ENCODE measurements around the gene MRPL9. TPM values are rescaled to one million over a fixed set of nuclear protein-coding genes. Genes with fewer than 3 reads are reported as not detected.

MRPL9 gene
- total RNA-seq, 2 experiments from 2014 or later = 152 to 164 TPM

DNA sequence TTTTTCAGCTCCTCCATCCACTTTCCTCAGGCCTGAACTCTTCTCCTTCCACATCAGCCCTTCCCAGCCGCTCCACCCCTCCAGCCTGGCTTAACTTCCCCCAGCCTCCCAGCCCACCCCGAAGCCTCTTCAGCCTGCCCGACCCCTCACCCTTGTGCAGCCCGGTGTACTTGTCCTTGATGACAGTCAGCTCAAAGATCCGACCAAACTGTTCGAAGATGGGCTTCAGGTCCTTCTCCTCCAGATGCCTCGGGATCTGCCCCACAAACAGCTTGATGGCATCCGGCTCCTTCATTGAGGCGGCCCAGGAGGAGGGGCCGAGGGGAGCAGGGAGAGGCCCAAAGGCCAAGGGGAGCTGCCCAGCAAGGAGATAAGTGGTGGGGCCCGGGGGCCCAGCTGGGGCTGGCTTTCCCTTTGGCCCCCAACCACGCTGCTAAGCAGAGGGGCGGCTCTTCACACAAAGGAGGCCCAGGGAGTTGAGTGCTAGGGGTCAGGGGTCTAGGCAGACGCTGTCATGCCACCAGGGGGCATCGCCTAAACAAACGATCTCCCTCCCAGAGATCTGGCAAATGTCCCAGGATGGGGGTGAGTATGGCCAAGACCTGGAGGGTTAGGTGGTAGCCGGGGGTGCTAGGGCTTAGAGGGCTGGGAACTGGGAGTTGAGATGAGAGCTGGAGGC, 47.4 kb downstream of the MRPL9 start:
- Histone ChIP-seq H3K4me3 (ENCODE audit: low read length) (no peak overlapping the region), H3K4me1 (ENCODE audit: insufficient read depth, low read length) (peaks cover 14% of the 10 kb centered on the region), H3K27ac (ENCODE audit: low read depth in 1 of 2, low read length in 2 of 2) (no peak overlapping the region), H3K9me3 (ENCODE audit: control insufficient read depth in 1 of 2, insufficient read depth in 1 of 2, low read length in 2 of 2) (peaks cover 0 to 5% of the 10 kb centered on the region in 2 experiments), H3K27me3 (ENCODE audit: control insufficient read depth in 1 of 2, insufficient read depth in 2 of 2, low read length in 2 of 2) (peaks cover 43 to 48% of the 10 kb centered on the region in 2 experiments), H3K36me3 (ENCODE audit: insufficient read depth, low read length) (no peaks in the 10 kb centered on the region)
- Mint-ChIP-seq H3K4me1 (ENCODE audit: low read depth) (peaks cover 19% of the 10 kb centered on the region), H3K27me3 (peaks cover 84% of the 10 kb centered on the region), H3K27ac (no peak overlapping the region), H3K4me3 (no peak overlapping the region), H3K36me3 (ENCODE audit: low read depth) (no peaks in the 10 kb centered on the region), H3K9me3 (no peaks in the 10 kb centered on the region)
- POLR2A ChIA-PET = no interaction called here
- CTCF ChIA-PET = no interaction called here
- peak in 1 of 14 experiments; percentile 27 for DNase-seq
- TF ChIP-seq, protein P1, sequence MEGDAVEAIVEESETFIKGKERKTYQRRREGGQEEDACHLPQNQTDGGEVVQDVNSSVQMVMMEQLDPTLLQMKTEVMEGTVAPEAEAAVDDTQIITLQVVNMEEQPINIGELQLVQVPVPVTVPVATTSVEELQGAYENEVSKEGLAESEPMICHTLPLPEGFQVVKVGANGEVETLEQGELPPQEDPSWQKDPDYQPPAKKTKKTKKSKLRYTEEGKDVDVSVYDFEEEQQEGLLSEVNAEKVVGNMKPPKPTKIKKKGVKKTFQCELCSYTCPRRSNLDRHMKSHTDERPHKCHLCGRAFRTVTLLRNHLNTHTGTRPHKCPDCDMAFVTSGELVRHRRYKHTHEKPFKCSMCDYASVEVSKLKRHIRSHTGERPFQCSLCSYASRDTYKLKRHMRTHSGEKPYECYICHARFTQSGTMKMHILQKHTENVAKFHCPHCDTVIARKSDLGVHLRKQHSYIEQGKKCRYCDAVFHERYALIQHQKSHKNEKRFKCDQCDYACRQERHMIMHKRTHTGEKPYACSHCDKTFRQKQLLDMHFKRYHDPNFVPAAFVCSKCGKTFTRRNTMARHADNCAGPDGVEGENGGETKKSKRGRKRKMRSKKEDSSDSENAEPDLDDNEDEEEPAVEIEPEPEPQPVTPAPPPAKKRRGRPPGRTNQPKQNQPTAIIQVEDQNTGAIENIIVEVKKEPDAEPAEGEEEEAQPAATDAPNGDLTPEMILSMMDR (IDR thresholded peaks at IDR 0.05) = no peak
- no peak for ATAC-seq (ENCODE audit: poor library complexity)
- intact Hi-C loops (cut with DNase I, micrococcal nuclease) = no loop called here

DNA sequence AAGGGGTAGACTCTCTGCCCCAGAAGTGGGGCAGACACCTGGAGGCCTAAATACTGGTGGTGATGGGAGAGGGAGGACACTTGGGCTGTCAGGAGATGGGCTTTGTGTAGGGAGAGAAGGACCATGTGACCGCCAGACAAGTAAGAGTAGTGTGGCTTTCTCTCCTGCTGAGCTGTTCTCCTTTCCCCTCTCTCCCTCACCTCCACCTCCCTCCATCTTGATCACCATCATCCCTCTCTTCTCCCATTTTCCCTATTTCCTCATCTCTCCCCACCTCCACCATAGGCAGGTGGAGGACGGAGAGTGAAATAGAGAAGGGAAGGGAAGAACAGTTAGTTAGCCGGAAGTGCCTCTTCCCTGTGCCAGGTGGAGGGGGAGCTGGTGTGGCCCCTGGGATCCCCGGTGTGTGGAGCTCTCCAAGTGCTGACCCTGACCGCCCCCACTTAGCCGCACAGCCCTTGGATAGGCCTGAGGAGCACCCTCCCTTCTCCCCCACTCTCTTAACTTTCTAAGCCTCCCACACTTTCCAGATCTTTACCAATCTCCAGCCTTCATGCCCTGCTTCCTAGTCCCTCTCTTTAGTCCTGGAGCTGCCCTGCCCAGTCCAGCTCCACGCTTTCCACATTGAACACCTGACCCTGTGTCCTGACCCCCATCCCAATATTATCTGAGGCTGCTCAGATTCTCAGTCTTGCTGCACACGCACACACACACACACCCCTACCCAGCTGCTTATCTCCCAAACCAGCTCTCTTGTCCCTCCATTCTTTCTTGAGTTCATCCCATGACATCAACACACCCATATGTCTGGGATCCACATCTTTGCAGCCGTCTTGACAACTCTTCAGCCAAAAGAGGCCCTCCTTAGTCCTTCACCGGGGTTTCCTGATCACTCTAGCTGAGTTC, 48.2 kb downstream of the MRPL9 start:
- TF ChIP-seq, protein P1 (IDR thresholded peaks at IDR 0.05) = no peak
- Mint-ChIP-seq H3K4me1 (ENCODE audit: low read depth) (peaks cover 14% of the 10 kb centered on the region), H3K9me3 (no peaks in the 10 kb centered on the region), H3K27ac (no peak overlapping the region), H3K27me3 (peaks cover 76% of the 10 kb centered on the region), H3K4me3 (no peak overlapping the region), H3K36me3 (ENCODE audit: low read depth) (no peaks in the 10 kb centered on the region)
- Histone ChIP-seq H3K9me3 (ENCODE audit: control insufficient read depth in 1 of 2, insufficient read depth in 1 of 2, low read length in 2 of 2) (peaks cover 0 to 5% of the 10 kb centered on the region in 2 experiments), H3K27me3 (ENCODE audit: control insufficient read depth in 1 of 2, insufficient read depth in 2 of 2, low read length in 2 of 2) (peaks cover 43 to 48% of the 10 kb centered on the region in 2 experiments), H3K4me3 (ENCODE audit: low read length) (no peak overlapping the region), H3K4me1 (ENCODE audit: insufficient read depth, low read length) (peaks cover 9% of the 10 kb centered on the region), H3K36me3 (ENCODE audit: insufficient read depth, low read length) (no peaks in the 10 kb centered on the region), H3K27ac (ENCODE audit: low read depth in 1 of 2, low read length in 2 of 2) (no peak overlapping the region)
- CTCF ChIA-PET = no interaction called here
- ATAC-seq (ENCODE audit: poor library complexity) = no peak
- intact Hi-C loops (cut with DNase I, micrococcal nuclease) = no loop called here
- no peak for DNase-seq
- POLR2A ChIA-PET = no interaction called here

DNA sequence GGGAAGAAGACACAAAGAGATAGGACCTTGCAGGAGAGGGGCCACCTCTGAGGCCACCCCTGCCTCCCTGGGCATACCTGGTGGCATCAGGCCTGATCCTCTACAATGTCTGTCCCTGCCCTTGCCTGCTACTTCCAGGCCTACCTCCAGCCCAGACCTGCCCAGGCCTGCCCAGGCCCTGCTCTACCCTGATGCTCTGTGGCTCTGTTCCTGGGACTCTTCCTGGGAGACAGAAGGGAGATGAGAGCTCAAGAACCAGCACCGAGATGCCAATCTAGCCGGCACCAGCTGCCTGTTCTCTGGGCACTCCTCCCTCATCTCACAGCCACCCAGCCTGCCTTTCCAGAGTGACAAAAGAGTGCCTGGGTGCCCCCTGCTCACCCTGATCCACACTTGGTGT, 49.4 kb downstream of the MRPL9 start:
- no peak overlapping the region for H3K4me3 ChIP-seq (ENCODE audit: low read length)
- ChIA-PET POLR2A (no interaction called here), CTCF (no interaction called here)
- peaks cover 65% of the 10 kb centered on the region for H3K27me3 Mint-ChIP-seq
- no peak overlapping the region for H3K4me3 Mint-ChIP-seq
- H3K4me1 ChIP-seq (ENCODE audit: insufficient read depth, low read length) = peaks cover 9% of the 10 kb centered on the region
- TF ChIP-seq, protein P1 (IDR thresholded peaks at IDR 0.05) = no peak
- H3K36me3 ChIP-seq (ENCODE audit: insufficient read depth, low read length) = no peaks in the 10 kb centered on the region
- H3K27ac ChIP-seq (ENCODE audit: low read depth in 1 of 2, low read length in 2 of 2) = no peak overlapping the region
- ATAC-seq (ENCODE audit: poor library complexity) (no peak), DNase-seq (no peak)
- H3K27ac Mint-ChIP-seq = no peak overlapping the region
- H3K36me3 Mint-ChIP-seq (ENCODE audit: low read depth) = no peaks in the 10 kb centered on the region
- H3K27me3 ChIP-seq (ENCODE audit: control insufficient read depth in 1 of 2, insufficient read depth in 2 of 2, low read length in 2 of 2) = peaks cover 40 to 41% of the 10 kb centered on the region in 2 experiments
- peaks cover 14% of the 10 kb centered on the region for H3K4me1 Mint-ChIP-seq (ENCODE audit: low read depth)
- no peaks in the 10 kb centered on the region for H3K9me3 Mint-ChIP-seq
- intact Hi-C loops (cut with DNase I, micrococcal nuclease) = no loop called here
- H3K9me3 ChIP-seq (ENCODE audit: control insufficient read depth in 1 of 2, insufficient read depth in 1 of 2, low read length in 2 of 2) = peaks cover 0 to 5% of the 10 kb centered on the region in 2 experiments
